HCT116 (cell line): ENCODE data around the gene NLN. TPM values are rescaled to one million over a fixed set of nuclear protein-coding genes. Genes with fewer than 3 reads are reported as not detected.

Source experiments
- ATAC-seq: fragments of 200-7000 bp; cut with Tn5 transposase; 2 replicates; pipeline ENCODE4 v1.9.1; 2020; ENCODE audit warnings: mild to moderate bottlenecking, moderate library complexity
- BruUV-seq: library from RNA; stranded (reverse); fragments of 400-500 nt; replicated peaks from 2 replicates; lab custom pipeline; 2021; lab: Mats Ljungman, UMichigan
- CTCF ChIA-PET: fragments of 300-600 bp; sonication (Branson Sonifier 250); formaldehyde crosslinking; loops from one replicate; lab custom pipeline; 2021; ENCODE audit warnings: antibody characterized with exemption; lab: Charles Lee
- POLR2A ChIA-PET: fragments of 300-600, 350-600 bp; sonication (Branson Sonifier 250); formaldehyde crosslinking; loops from one replicate; lab custom pipeline; 2021; ENCODE audit warnings: antibody characterized with exemption; lab: Charles Lee
- RAD21 ChIA-PET, 2 experiments: fragments of 300-600 bp; sonication (Branson Sonifier 250); formaldehyde crosslinking; loops; one replicate each; lab custom pipeline; 2023; ENCODE audit warnings: low total read pairs in 2 of 2; ENCODE audit not compliant: uncharacterized antibody in 2 of 2, unreplicated experiment in 2 of 2, low non-redundant PET in 1 of 2; lab: Charles Lee
- DNase-seq: peaks from one replicate; pipeline ENCODE4 v3.0.0-alpha.2; 2010; ENCODE audit warnings: low read depth, low spot score
- H2AFZ ChIP-seq: fragments of 200-600 bp; shearing (Covaris generic), sonication (generic); 2 replicates; pipeline ENCODE4 v1.6.1; 2017; ENCODE audit warnings: low read depth, mixed run types, mixed read lengths, antibody characterized with exemption, low read length; ENCODE audit not compliant: poor library complexity, severe bottlenecking
- H3K27ac ChIP-seq: 2 replicates; pipeline ENCODE4 v1.5.1; 2012; ENCODE audit warnings: low read depth, low read length
- H3K27me3 ChIP-seq: fragments of 200-600 bp; sonication (generic); 2 replicates; pipeline ENCODE4 v1.6.1; 2016; ENCODE audit warnings: mixed run types, low read length, mixed read lengths; ENCODE audit not compliant: insufficient read depth
- H3K36me3 ChIP-seq, 2 experiments: fragments of 200-500 bp in 1 of 2; fragments of 200-600 bp in 1 of 2; sonication (Bioruptor generic) in 1 of 2; sonication (generic) in 1 of 2; 2 replicates each; pipeline versions ENCODE4 v1.5.1 to v1.6.1; 2014 to 2016; ENCODE audit warnings: low read length in 2 of 2, inconsistent platforms in 1 of 2, mixed read lengths in 1 of 2, mixed run types in 1 of 2; ENCODE audit not compliant: insufficient read depth in 2 of 2, control insufficient read depth in 1 of 2
- H3K4me1 ChIP-seq, 2 experiments: fragments of 200-600 bp in 1 of 2; sonication (generic) in 1 of 2; 2 replicates each; pipeline versions ENCODE4 v1.5.1 to v1.6.1; 2012 to 2017; ENCODE audit warnings: low read length in 2 of 2, inconsistent platforms in 1 of 2, mild to moderate bottlenecking in 1 of 2, mixed read lengths in 1 of 2, mixed run types in 1 of 2, moderate library complexity in 1 of 2; ENCODE audit not compliant: insufficient read depth in 2 of 2, control insufficient read depth in 1 of 2
- H3K4me2 ChIP-seq: fragments of 200-600 bp; sonication (generic); 2 replicates; pipeline ENCODE4 v1.6.1; 2017; ENCODE audit warnings: mixed run types, low read length, mixed read lengths
- H3K4me3 ChIP-seq, 2 experiments: fragments of 200-600 bp in 1 of 2; sonication (generic) in 1 of 2; replicated peaks in 1 of 2; 2 replicates each; pipeline ENCODE4 v1.5.1; 2011 to 2016; ENCODE audit warnings: low read length in 2 of 2, control low read depth in 1 of 2, low read depth in 1 of 2, mild to moderate bottlenecking in 1 of 2, mixed read lengths in 1 of 2, mixed run types in 1 of 2
- H3K79me2 ChIP-seq: fragments of 200-600 bp; sonication (generic); 2 replicates; pipeline ENCODE4 v1.6.1; 2017; ENCODE audit warnings: mild to moderate bottlenecking, mixed run types, low read length, moderate library complexity, mixed read lengths; ENCODE audit not compliant: insufficient read depth
- H3K9ac ChIP-seq: fragments of 200-600 bp; sonication (generic); 2 replicates; pipeline ENCODE4 v1.6.1; 2016; ENCODE audit warnings: low read length, mixed read lengths
- H3K9me2 ChIP-seq: fragments of 200-600 bp; sonication (generic), shearing (Covaris generic); 2 replicates; pipeline ENCODE4 v1.6.1; 2017; ENCODE audit warnings: mixed run types, mild to moderate bottlenecking, moderate library complexity; ENCODE audit not compliant: insufficient read depth
- H3K9me3 ChIP-seq, 2 experiments: fragments of 200-500 bp in 1 of 2; fragments of 200-600 bp in 1 of 2; sonication (Bioruptor generic) in 1 of 2; sonication (generic) in 1 of 2; 2 replicates each; pipeline ENCODE4 v1.6.1; 2014 to 2017; ENCODE audit warnings: low read length in 2 of 2, mixed read lengths in 2 of 2, inconsistent platforms in 1 of 2, low read depth in 1 of 2, mild to moderate bottlenecking in 1 of 2, mixed run types in 1 of 2, moderate library complexity in 1 of 2; ENCODE audit not compliant: control insufficient read depth in 1 of 2, insufficient read depth in 1 of 2
- H4K20me1 ChIP-seq: fragments of 200-600 bp; sonication (generic), shearing (Covaris generic); 2 replicates; pipeline ENCODE4 v1.6.1; 2017; ENCODE audit warnings: mixed run types, mild to moderate bottlenecking, moderate library complexity; ENCODE audit not compliant: insufficient read depth
- ATF3 ChIP-seq: IDR thresholded peaks from 2 replicates; pipeline ENCODE4 v1.6.1; 2012
- CBX3 ChIP-seq: IDR thresholded peaks from 2 replicates; pipeline ENCODE4 v1.6.1; 2012; ENCODE audit warnings: low read depth
- EZH2 ChIP-seq: fragments of 200-600 bp; sonication (generic); IDR thresholded peaks from 2 replicates; pipeline ENCODE4 v1.6.1; 2017; ENCODE audit warnings: antibody characterized with exemption, mixed run types
- EZH2phosphoT487 ChIP-seq: fragments of 200-600 bp; IDR thresholded peaks from 2 replicates; pipeline ENCODE4 v1.6.1; 2018; ENCODE audit warnings: antibody characterized with exemption, borderline replicate concordance
- FOSL1 ChIP-seq: IDR thresholded peaks from 2 replicates; pipeline ENCODE4 v1.6.1; 2012; ENCODE audit warnings: low read depth
- JUND ChIP-seq: IDR thresholded peaks from 2 replicates; pipeline ENCODE4 v1.6.1; 2012
- POLR2A ChIP-seq: IDR thresholded peaks from 2 replicates; pipeline ENCODE4 v1.7.0; 2011; ENCODE audit warnings: borderline replicate concordance; ENCODE audit not compliant: insufficient read depth, insufficient read length; ENCODE audit errors: extremely low read depth
- RAD21 ChIP-seq: IDR thresholded peaks from 2 replicates; pipeline ENCODE4 v1.6.1; 2012; ENCODE audit warnings: low read depth, mild to moderate bottlenecking
- REST ChIP-seq: IDR thresholded peaks from 2 replicates; pipeline ENCODE4 v1.6.1; 2012; ENCODE audit warnings: low read depth
- SP1 ChIP-seq: IDR thresholded peaks from 2 replicates; pipeline ENCODE4 v1.6.1; 2012; ENCODE audit warnings: low read depth
- TCF7L2 ChIP-seq: IDR thresholded peaks from 2 replicates; pipeline ENCODE4 v1.7.0; 2011; ENCODE audit warnings: borderline replicate concordance, inconsistent platforms; ENCODE audit not compliant: insufficient read depth, insufficient read length; ENCODE audit errors: extremely low read depth
- YY1 ChIP-seq: IDR thresholded peaks from 2 replicates; pipeline ENCODE4 v1.6.1; 2011; ENCODE audit warnings: low read length, low read depth, moderate library complexity, mild to moderate bottlenecking; ENCODE audit not compliant: insufficient replicate concordance; ENCODE audit errors: extremely low read depth
- ZNF274 ChIP-seq: fragments of 200-500 bp; sonication (Bioruptor generic); IDR thresholded peaks from 2 replicates; pipeline ENCODE4 v1.6.1; 2014; ENCODE audit warnings: mild to moderate bottlenecking, low read depth, low read length, inconsistent platforms
- intact Hi-C: fragments of 100-400 bp; cut with micrococcal nuclease; formaldehyde crosslinking; loops from 2 replicates; pipeline ENCODE4 v1.10.0; 2022
- total RNA-seq: library from RNA; stranded (reverse); gene quantifications from one replicate; pipeline ENCODE4 v1.2.1, GENCODE V29; 2021; ENCODE audit not compliant: unreplicated experiment

NLN gene
- total RNA-seq, 1 experiment from 2014 or later: 67.6 TPM

GRCh38 chr5:65769539-65769938, 47.5 kb downstream of the NLN start:
- DNase-seq (peak; percentile 2), ATAC-seq (peak; percentile 61)
- no peaks in the 10 kb centered on the region for H4K20me1 ChIP-seq
- no peak for TF ChIP-seq ATF3
- peak; percentile 50 for TF ChIP-seq FOSL1
- no peak for TF ChIP-seq EZH2phosphoT487
- 0 out of 2 replicates have a peak, but pooled peaks have one; percentile 34 for TF ChIP-seq JUND
- TF ChIP-seq REST: no peak
- ChIA-PET CTCF (no interaction called here), RAD21 (no interaction called here), POLR2A (no interaction called here)
- no peak overlapping the region for H3K4me2 ChIP-seq
- H3K4me3 ChIP-seq: no peak overlapping the region
- no peak overlapping the region for H3K27ac ChIP-seq
- intact Hi-C loops: no loop called here
- H3K27me3 ChIP-seq: no peaks in the 10 kb centered on the region
- peaks cover 0 to 13% of the 10 kb centered on the region in 2 experiments; a peak in 3 of 4 replicates for H3K4me1 ChIP-seq
- H3K9me2 ChIP-seq: no peaks in the 10 kb centered on the region
- H3K9ac ChIP-seq: no peak overlapping the region
- no TSS peak for BruUV-seq
- H3K36me3 ChIP-seq: no peaks in the 10 kb centered on the region; a peak in 1 of 4 replicates
- no peaks in the 10 kb centered on the region for H3K9me3 ChIP-seq
- H3K79me2 ChIP-seq: no peaks in the 10 kb centered on the region
- no peak overlapping the region for H2AFZ ChIP-seq

- Histone ChIP-seq H3K9me3 (no peaks in the 10 kb centered on the region), H4K20me1 (no peaks in the 10 kb centered on the region), H3K4me2 (no peak overlapping the region), H2AFZ (no peak overlapping the region), H3K9ac (no peak overlapping the region), H3K9me2 (no peaks in the 10 kb centered on the region), H3K4me3 (no peak overlapping the region), H3K27ac (no peak overlapping the region), H3K4me1 (peaks cover 0 to 13% of the 10 kb centered on the region in 2 experiments; a peak in 3 of 4 replicates), H3K79me2 (no peaks in the 10 kb centered on the region), H3K36me3 (no peaks in the 10 kb centered on the region; a peak in 1 of 4 replicates), H3K27me3 (no peaks in the 10 kb centered on the region)
- ChIA-PET POLR2A (no interaction called here), RAD21 (no interaction called here), CTCF (no interaction called here)
- ATAC-seq: no peak
- intact Hi-C loops: no loop called here
- DNase-seq: no peak
- TF ChIP-seq SP1 (no peak), TCF7L2 (no peak), ZNF274 (no peak), EZH2 (no peak), RAD21 (no peak), CBX3 (no peak), YY1 (no peak), POLR2A (no peak)
- no TSS peak for BruUV-seq
Observed at GRCh38 chr5:65771266-65771665, 49.3 kb downstream of the NLN start.
